LoVo (cell line): Measurements from ENCODE around the gene ZDHHC14.
"Not testable (repeated sequence)": the region's sequence is repeated elsewhere in the genome, so short reads cannot be mapped to it uniquely, and the experiment has no call there.

Experiments used
- DNase-seq: peaks from one replicate; pipeline ENCODE4 v3.0.0-alpha.2; 2016; ENCODE audit warnings: low spot score

The ZDHHC14 gene

DNA sequence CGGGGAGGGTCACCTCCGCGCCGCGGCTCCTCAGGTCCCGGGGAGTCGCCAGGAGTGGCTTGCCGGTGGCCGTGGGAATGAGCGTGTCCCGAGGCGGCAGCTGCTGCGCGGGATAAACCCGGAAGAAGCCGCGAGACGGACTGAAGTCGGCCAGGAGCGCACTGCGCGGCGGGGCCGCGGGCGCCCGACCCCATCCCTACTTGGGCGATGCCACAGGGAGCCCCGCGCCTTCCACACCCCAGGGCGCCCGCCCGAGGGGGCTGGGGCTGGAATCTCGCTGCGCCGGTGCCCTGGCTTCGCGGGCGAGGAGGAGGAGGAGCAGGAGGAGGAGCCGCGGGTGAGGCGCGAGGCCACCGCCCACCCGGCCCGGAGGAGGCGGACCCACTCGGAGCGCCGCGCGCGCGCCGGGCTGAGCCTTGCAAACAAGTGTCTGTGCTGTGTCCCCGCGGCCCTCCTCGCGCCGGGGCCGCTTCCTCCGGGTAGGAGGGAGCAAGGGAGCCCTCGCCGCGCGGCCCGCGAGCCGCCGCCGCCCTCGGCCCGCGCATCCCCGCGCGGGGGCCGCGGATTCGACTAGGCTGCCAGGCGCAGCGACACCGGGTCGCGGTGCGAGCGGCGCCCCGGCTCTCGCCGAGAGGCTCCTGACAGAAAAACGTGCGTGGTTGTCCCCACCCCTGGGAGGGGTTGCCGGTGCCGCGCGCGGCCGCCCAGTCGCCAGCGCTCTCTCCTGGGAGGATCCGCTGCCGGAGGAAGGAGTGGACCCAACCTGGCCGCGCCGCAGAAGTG is at the start of gene ZDHHC14:
TSS of gene ZDHHC14 (plus strand) at position 412 of the 783 bp plus-strand sequence.
- DNase-seq = peak; percentile 89

DNA sequence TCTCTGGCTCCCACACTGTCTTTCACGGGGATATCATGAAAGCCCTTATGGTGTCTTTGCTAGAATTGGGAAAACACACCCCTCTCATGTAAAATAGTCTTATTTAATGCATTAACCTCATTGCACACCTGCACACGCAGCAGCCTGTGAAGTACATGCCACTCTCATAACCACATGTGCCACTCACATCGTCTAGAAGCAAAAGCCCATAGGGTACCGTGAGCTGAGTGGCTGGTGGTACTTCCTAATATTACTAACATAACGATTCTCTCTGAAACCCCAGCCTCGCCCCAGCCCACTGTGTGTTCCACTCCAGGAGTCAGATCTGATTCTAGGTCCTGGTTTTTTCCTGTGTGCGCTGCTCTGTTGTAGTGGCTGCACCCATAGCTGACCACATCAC is 48.2 kb upstream of the ZDHHC14 start:
- no peak for DNase-seq

DNA sequence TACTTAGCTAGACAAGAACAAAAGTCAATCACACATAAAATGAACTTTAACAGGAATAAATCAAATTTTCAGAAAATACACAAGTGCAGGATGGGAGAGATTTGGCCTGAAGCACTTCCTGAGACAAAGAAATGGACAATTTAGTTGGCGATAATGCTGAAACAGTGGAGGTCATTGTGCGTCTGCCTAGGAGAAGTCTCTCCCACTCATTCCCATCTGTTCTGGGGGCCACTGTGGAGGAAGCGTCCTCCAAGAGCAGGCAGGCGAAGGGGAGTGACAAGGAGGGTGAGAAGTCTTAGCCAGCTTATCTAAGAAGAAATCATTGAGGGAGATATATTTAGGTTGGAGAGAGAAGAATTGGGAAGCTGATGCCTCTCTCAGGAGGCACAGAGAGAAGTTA is 47.5 kb upstream of the ZDHHC14 start:
- no peak for DNase-seq

DNA sequence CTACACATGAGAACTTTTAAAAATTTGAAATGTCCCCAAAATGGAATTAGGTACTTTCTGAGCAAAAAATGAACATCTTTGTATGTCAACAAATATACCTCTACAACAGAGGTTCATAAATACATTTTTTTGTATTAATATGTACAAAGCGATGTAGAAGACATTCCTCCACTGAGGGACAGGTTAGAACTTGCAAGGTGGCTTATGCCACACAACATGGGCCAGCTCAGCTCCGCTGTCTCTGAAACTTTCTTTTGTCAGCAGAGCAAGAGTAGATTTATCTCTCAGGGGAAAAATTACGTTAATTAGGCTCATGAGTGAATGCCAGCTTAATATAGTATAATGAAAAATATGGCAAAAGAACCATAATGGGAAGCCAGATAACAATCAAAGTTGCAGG is 47.0 kb upstream of the ZDHHC14 start:
- DNase-seq = no peak

DNA sequence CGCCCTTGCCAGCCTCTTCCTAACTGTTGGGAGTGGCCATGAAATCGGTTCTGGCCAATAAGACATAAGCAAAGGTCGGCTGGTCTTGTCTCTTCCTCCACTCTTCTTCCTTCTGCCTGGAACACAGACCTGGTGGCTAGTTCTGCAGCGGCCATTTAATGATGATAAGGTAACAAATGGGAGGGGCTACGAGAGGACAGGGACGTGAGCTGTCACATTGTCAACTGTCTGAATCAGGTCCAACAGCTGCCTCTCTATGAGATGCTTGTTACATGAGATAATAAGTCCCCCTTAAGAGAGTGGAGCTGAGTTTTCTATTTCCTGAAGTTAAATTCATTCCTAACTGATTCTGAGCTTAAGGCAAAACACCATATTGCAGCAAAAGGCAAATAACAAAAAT is 45.2 kb upstream of the ZDHHC14 start:
- no peak for DNase-seq

DNA sequence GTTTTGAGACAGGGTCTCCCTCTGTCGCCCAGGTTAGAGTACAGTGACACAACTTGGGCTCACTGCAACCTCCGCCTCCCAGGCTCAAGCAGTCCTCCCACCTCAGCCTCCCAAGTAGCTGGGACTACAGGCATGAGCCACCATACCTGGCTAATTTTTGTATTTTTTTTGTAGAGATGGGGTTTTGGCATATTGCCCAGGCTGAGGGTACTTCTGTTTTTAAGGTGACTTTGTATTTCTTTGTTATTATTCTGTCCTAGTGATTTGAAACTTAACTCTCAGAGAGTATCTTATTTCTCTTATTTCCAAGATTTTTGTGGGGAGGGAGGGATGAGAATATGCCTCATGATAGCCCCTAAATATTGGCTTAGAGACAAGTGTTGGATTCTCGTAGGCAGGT is 43.7 kb upstream of the ZDHHC14 start:
- not testable (repeated sequence) for DNase-seq

DNA sequence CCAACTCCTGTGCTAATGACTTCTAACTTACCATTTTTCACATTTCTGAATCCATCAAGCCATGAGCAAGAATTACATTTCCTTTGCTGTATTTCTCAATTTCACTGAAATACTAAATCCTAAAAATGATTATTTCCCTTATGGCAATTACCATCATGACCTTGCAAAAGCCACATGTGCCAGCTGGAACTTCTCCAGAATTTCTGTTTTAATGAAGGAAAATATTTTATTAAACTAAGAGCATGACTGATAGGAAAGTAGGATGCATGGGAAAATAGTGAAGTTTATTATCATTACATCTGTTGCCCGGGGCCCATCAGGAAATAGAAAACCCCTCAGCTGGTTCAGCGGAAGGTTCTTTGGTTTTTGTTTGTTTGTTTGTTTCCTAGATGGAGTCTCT is 43.2 kb upstream of the ZDHHC14 start:
- no peak for DNase-seq

DNA sequence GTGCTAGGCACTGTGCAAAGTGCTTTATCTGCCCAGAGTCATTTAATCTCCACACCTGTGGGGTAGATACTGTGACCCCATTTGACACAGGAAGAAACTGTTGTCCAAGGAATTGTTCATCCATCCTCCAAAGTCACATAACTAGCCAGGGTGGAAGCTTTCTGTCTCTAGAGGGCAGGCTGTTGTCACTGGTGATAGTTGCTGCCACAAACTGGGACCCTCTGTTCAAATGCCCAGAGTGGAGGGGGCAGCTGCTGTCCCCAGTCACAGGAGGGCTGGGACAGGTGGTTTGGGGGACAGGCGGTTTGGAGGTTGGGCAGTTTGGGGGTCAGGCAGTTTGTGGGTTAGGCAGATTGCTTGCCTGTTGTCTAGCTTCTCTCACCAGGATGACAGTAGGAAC is 41.6 kb upstream of the ZDHHC14 start:
- DNase-seq = no peak

DNA sequence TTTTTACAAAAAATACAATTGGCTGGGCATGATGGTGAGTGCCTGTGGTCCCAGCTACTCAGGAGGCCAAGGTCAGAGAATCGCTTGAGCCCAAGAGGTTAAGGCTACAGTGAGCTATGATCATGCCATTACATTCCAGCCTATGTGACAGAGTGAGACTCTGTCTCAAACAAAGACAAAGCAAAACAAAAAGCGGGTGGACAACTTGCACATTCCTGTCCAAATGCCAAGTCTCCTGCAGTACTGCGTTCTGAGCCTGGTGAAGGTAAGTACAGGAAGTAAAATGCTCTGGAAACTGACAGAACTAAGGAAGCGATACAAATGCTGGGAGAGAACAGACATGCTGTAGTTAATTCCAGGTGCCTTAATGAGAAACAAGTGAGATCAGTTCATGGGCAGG is 37.3 kb upstream of the ZDHHC14 start:
- DNase-seq = no peak

DNA sequence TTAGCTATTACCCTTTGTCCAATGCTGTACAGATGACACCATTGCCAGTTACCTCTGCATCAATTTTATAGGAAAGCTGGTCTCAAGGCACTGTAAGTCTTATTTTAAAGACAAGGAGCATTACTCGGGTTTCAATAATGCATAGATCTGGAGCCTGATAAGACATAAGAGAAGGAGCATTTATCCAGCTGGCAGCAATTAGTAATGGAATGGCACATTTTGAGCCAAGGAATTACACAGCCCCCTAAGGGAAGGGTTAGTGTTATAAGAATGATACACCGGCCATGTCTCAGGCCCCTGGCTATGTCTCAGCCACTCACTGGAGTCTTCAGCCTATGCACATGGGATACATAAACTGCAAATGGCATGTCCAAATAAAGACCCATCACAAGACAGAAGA is 34.6 kb upstream of the ZDHHC14 start:
- DNase-seq = no peak

DNA sequence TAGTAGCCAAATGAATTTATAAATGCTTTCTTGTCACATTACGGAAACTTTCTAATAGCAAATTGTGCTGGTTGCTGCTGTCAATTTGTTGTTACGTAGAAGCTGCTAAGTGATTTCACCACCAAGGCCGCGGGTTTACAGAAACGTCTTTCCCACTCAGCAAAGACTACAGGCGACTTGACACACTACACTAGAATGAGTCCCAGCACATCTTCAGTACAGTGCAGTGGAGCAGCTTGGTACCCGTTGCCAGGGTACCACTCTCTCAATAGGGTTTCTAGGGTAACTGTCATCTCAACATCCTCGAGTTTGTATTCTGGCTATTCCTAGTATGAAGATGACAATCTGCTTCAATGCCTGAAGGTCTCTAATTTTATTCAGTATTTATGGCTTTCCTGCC is 22.7 kb upstream of the ZDHHC14 start:
- no peak for DNase-seq

DNA sequence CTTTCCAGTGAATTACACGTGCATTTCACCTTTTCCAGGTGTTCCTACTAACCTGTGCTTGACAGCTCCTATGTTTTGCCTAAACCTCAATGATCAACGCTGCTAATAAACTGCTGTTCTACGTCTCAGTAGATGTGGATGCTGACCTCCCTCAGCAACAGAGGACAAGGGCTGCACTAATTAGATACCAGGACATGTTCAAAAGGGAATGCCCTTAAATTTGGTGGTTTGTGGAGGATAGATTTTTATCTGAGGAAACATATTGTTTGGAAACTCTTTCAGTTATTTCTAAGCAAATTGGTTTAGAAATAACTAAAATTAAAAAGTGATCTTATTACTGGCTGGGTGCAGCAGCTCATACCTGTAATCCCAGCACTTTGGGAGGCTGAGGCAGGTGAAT is 19.1 kb upstream of the ZDHHC14 start:
- DNase-seq = no peak

DNA sequence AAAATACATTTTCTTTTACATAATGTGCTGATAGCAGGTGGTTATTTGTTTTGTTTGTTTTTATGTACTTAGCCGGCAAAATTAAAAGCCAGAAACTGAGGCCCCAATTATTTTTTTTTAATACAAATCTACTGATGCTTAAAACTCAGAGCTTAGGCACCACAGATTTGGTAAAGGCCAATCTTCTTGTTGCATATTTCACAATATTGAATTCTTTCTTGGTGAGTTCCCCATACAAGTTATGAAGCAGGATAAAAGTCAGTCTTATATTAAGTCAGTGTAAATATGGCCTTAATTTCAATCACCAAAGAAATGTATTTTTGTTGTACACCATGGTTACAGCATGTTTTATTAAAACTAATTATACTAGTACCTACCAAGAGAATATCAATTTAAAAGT is 16.3 kb upstream of the ZDHHC14 start:
- no peak for DNase-seq

DNA sequence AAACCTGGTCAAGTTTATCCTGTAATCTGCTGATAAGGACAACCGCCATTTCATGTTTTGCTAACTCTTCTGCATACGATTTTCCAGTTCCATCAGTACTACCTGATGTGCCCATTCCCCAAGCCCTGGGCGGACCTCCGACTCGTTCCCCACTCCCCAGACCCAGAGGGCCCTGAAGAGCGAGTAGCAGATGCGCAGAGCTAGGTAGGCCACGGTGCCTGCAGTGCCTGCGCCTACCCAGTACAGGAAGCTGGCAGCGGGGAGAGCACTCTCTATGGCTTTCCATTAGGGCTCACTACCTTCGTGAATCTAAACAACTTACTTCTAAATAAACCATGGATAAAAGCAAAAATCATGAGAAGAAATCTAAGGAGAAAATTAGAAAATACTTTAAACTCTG is 14.3 kb upstream of the ZDHHC14 start:
- no peak for DNase-seq

DNA sequence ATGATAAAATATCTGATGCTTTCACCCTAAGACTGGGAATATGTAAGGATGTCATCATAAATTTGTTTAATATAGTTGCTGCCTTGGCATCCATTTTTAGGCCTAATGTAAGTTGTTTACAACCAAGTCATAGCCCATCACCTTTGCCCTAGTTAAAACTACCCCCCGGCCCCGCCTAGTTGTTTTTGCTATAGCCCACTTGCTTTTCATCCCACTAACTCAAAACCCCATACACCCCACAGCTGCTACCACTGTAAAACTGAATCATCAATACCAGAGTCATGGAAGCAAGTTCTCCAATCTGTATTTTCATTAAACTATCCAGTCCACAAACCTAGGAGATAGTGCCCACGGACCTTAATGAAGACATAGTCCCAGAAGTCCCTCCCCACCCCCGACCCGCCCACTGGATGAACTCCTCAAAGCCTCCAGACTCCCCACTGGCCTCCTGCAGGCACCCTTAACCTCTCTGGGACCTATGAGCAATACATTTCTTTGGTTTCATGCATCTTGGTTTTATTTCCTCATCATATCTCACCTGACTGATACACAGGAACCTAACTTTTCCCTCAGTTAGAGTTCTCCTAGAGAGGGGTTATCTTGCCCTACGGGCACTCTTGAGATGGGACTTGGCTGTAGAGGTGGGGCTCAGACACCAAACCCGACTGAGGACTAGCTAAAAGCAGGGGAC is 12.5 kb upstream of the ZDHHC14 start:
- no peak for DNase-seq

DNA sequence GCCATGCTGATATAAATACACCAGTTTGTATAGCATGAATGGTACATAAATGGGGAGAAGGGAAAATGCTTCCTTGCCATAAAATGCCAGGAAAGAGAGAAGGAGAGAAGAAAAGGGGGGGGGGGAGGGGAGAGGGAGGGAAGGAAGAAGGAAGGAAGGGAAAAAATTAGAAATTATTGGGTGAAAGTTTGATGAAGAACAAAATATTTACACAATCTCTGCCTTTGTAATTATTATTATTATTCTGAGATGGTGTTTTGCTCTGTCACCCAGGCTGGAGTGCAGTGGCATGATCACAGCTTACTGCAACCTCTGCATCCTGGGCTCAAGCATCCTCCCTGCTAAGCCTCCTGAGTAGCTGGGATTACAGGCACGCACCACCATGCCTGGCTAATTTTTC is 10.2 kb upstream of the ZDHHC14 start:
- DNase-seq = no peak

DNA sequence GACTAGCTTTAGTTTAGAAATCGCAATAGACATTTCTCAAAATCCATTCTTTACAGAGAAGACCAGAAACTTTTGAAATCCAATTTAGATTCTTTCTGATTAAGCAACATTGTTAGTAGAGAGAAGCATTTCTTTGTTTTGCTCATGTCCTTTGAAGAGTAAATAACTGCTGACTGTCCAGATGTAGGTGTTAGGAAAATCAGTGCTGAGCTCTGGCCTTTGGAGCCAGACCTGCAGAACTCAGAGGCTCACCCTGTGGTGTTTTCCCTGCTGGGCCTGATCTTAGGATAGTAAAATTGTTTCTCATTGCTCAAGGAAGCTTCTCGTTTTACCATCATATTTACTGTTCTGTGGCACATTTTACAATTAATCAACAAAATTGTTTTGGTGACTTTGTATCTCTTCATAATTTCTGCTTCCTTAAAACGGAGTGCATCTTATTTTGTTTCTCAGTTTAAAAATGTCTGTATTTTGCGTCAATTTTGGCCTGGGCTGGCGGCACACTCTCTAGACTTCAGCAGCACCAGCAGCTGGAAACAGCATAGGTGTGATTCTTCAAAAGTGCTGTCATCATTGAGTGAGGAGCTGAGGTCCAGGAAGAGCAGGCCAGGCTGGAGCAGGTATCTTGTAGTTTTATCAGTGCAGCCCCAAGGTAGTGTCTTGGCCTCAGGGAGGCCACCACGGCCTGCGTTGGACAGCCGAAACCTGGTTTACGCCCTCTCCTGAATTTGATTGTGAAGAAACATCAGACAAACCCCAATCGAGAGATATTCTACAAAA is 8.3 kb upstream of the ZDHHC14 start:
- DNase-seq = no peak

DNA sequence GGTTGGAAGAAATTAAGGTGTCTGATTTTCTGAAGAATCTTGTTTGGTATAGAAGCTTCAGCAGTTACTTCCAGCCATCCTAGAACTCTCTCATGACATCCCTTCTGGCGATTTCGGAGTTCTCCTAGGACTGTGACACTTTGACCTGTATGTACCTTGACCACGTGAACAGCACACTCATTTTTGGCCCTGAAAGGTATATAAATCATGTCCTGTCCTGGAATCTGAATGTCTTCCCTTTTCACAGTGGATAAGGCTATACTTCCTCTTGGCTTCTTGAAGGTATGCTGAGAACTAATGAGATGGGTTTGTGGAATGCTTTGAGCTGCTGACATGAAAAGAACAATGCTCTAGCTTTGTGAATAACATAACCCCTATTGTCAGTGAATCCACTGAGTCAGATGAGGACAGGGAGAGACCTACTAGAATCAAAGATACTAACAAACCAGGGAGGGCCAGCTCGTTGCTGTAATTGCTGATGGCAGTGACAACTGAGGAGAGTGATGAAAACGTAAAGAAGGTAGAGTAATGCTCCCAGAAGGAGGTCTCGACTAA is 6.0 kb upstream of the ZDHHC14 start:
- no peak for DNase-seq

DNA sequence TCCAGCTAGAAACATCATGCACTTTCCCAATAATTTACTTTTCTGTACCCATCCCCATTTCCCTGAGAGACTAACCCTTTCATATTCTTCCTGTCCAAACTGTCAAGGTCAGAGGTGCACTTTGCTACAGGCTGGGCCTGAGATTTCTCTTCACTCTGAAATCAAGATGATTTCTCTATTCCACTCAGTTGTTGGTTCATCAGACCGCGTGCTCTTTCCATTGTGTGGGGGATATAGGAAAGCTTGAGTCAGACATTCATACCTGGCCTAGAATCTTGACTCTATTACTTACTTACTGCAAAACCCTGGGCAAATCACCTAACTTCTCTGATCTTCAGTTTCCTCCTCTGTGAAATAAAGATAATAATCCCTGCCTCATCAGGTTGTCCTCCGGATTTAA is 4.7 kb upstream of the ZDHHC14 start:
- no peak for DNase-seq

DNA sequence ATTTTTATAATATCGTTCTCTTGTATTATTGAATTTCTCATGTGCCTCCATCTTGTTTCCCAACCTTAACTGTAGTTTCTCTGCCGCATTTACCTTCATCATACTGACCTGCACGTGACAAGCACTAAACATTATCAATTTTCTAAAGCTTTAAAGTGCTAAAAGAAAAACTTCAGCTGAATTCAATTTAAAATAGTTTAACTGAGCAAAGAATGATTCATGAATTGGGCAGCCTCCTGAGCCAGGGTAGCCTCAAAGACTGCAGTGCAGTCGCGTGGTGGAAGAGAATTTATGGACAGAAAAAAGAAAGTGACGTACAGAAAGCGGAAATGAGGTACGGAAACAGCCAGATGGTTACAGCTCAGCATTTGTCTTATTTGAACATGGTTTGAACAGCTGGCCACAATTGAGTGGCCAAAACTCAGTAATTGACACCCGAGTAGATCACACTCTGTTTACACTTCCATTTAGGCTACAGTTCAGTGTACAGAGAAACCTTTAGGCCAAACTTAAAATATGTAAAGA is 4.2 kb upstream of the ZDHHC14 start:
- no peak for DNase-seq

DNA sequence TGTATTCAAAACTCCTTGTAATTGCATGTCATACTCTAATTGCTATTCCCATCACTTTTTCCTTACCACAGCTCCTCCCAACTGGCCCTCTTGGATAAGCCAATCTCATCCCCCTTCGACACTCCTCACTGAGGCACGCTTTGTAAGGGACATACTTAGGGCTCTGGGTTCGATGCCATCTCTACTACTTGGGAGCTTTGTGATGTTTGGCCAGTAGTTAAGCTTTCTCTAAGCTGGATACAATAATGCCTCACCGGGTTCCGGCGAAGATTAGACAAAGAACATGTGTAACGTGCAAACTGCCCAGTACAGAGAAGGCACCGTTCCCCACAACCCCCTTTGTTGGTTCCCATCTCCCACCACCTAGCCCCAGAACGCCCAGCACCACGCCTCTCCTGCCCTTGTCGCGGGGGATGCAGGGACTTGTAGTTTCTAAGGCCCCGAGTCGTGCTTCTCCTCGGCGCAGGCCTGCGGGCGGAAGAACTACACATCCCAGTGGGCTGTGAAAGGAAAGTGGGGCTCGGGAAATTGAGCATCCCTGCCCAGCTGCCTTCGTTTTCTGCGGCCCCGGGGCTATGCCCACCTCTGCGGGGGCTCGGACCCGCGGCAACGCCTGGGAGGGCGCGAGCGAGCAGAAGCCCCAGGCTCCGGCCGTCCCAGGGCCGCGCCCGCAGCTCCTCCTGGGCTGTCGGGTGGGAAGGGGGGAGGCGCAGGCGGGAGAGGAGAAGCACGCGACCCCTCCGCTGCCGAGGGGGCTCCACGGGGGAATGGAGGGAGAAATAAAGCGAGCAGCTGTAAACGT is 1.1 kb upstream of the ZDHHC14 start:
- peak; percentile 89 for DNase-seq

DNA sequence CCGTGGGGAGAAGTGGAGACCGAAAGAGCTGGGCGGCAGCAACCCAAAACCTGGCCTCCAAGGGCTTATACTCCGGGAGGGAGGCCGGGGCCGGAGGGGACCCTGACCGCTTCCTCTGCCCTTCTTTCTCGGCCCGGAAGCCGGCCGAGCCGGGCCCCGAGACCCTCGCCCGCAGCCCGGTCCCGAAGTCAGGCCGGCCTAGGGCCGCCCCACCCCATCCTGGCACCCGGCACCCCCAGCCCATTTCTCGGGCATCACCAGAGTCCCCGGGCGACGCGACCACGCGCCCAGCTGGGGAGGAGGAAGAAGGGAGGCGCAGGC is 572 bp upstream of the ZDHHC14 start:
- no peak for DNase-seq
